ENCODE results near the gene LSM4. TPM values are rescaled to one million over a fixed set of nuclear protein-coding genes. Genes with fewer than 3 reads are reported as not detected.

Gene LSM4
- total and polyA plus RNA-seq, 10 of the 15 experiments (the other 5 are each of a cell fraction or from before 2014, with no cell fraction given), result 12.6 to 652 (median 217) TPM

GRCh38 chr19:18368504-18369222, 45.8 kb upstream of the LSM4 start:
- Histone ChIP-seq H3K4me3 (no peak overlapping the region), H2AFZ (ENCODE audit: control insufficient read depth, low read depth, low read length) (no peak overlapping the region), H3K4me1 (ENCODE audit: control insufficient read depth, insufficient read depth, low read length) (peaks cover 17% of the 10 kb centered on the region), H3K4me2 (ENCODE audit: control insufficient read depth, insufficient read depth) (no peak overlapping the region), H3K27ac (ENCODE audit: control insufficient read depth, insufficient read depth) (no peak overlapping the region), H4K20me1 (ENCODE audit: control insufficient read depth, insufficient read depth) (no peaks in the 10 kb centered on the region), H3K36me3 (ENCODE audit: control insufficient read depth in 2 of 2, insufficient read depth in 2 of 2, low read length in 1 of 2) (peaks cover 0 to 6% of the 10 kb centered on the region in 2 experiments; a peak in 3 of 4 replicates), H3K27me3 (replicated peaks in 1 of 2; ENCODE audit: control insufficient read depth in 2 of 2, insufficient read depth in 2 of 2, low read length in 1 of 2) (no peaks in the 10 kb centered on the region), H3K9ac (ENCODE audit: control insufficient read depth, insufficient read depth, low read length) (no peak overlapping the region), H3K79me2 (ENCODE audit: control insufficient read depth, insufficient read depth, low read length) (no peaks in the 10 kb centered on the region), H3K9me3 (replicated peaks; ENCODE audit: control insufficient read depth, insufficient read depth, low read length) (no peaks in the 10 kb centered on the region; the same call in 2 of the 3 replicates)
- in situ Hi-C loops (cut with MboI), result no loop called here
- TF ChIP-seq ATF2 (IDR thresholded peaks at IDR 0.05; ENCODE audit: low read length) (no peak), CHD2 (IDR thresholded peaks at IDR 0.05; ENCODE audit: borderline replicate concordance, low read depth, low read length) (no peak), NFYB (IDR thresholded peaks at IDR 0.05; ENCODE audit: insufficient read depth, low read depth, low read length) (no peak), ZNF622 (IDR thresholded peaks at IDR 0.05) (no peak), PKNOX1 (IDR thresholded peaks at IDR 0.05) (no peak), POLR2A (IDR thresholded peaks at IDR 0.05; ENCODE audit: low read depth, low read length) (peak; percentile 24; the same call in 1 of the 2 replicates), ETV6 (conservative IDR thresholded peaks at IDR 0.05 in 1 of 2, IDR thresholded peaks at IDR 0.05 in 1 of 2; ENCODE audit: borderline replicate concordance in 1 of 2, low read depth in 1 of 2) (no peak), ZBTB11 (CRISPR knock-in tag; IDR thresholded peaks at IDR 0.05) (no peak)
- no TSS peak for BruUV-seq (replicated peaks)
- ATAC-seq (no peak), DNase-seq (ENCODE audit: low read depth, low spot score) (no peak), FAIRE-seq (no peak)
- ChIA-PET POLR2A (interaction anchor here (0.6 to 1.4 kb wide), 2 partner anchors 9 to 103 kb away, joined by 3 to 5 read pairs; no protein-coding TSS in a partner anchor), SMC1A (ENCODE audit: uncharacterized antibody, unreplicated experiment) (interaction anchor here (1.0 kb wide), 1 partner anchor 8 kb away, joined by 3 read pairs; no protein-coding TSS in a partner anchor), CTCF (no interaction called here), RAD21 (ENCODE audit: unreplicated experiment) (no interaction called here)
- WGBS (ENCODE audit: insufficient coverage, insufficient replicate concordance, low lambda C conversion rate, missing lambda C conversion rate), result 83% methylated on average over 15 of the region's 15 CpGs
- intact Hi-C loops (cut with micrococcal nuclease; ENCODE audit: unreplicated experiment), result no loop called here
